GM23338 (cell line): Measurements from ENCODE around the gene XPO6. TPM values are rescaled to one million over a fixed set of nuclear protein-coding genes. Genes with fewer than 3 reads are reported as not detected.
A peak's percentile ranks its signal among the peaks of the same experiment; 100 is the strongest.

Experiments used
- ATAC-seq: fragments of 200-7000 bp; cut with Tn5 transposase; 3 replicates; pipeline ENCODE4 v1.9.1; 2020
- DNase-seq: peaks from one replicate; pipeline ENCODE4 v3.0.0-alpha.2; 2015; ENCODE audit warnings: low spot score
- H2AFZ ChIP-seq: fragments of 200-600 bp; sonication (generic); 2 replicates; pipeline ENCODE4 v1.8.0; 2016; ENCODE audit warnings: antibody characterized with exemption, mild to moderate bottlenecking, moderate library complexity
- H3F3A ChIP-seq: fragments of 200-600 bp; sonication (generic); replicated peaks from 2 replicates; pipeline ENCODE4 v1.8.0; 2017; ENCODE audit warnings: antibody characterized with exemption, mixed run types, low read depth
- H3K27ac ChIP-seq: fragments of 200-600 bp; sonication (generic); 2 replicates; pipeline ENCODE4 v1.6.1; 2016; ENCODE audit warnings: low read depth
- H3K27me3 ChIP-seq: fragments of 200-600 bp; sonication (generic); 2 replicates; pipeline ENCODE4 v1.8.0; 2016; ENCODE audit warnings: mild to moderate bottlenecking, mixed run types, moderate library complexity; ENCODE audit not compliant: insufficient read depth
- H3K36me3 ChIP-seq: fragments of 200-600 bp; sonication (generic); 2 replicates; pipeline ENCODE4 v1.8.0; 2016; ENCODE audit warnings: mild to moderate bottlenecking; ENCODE audit not compliant: insufficient read depth
- H3K4me1 ChIP-seq: fragments of 200-600 bp; sonication (generic); 2 replicates; pipeline ENCODE4 v1.8.0; 2016; ENCODE audit warnings: mild to moderate bottlenecking, moderate library complexity; ENCODE audit not compliant: insufficient read depth
- H3K4me2 ChIP-seq: fragments of 200-600 bp; sonication (generic); 2 replicates; pipeline ENCODE4 v1.7.1; 2017; ENCODE audit warnings: mixed run types
- H3K4me3 ChIP-seq: fragments of 200-600 bp; sonication (generic); 2 replicates; pipeline ENCODE4 v1.6.1; 2016; ENCODE audit warnings: mixed run types
- H3K79me2 ChIP-seq: fragments of 200-600 bp; sonication (generic); replicated peaks from 2 replicates; pipeline ENCODE4 v1.8.0; 2017; ENCODE audit warnings: mild to moderate bottlenecking; ENCODE audit not compliant: insufficient read depth
- H3K9me2 ChIP-seq: fragments of 200-600 bp; sonication (generic); 2 replicates; pipeline ENCODE4 v1.8.0; 2017; ENCODE audit not compliant: insufficient read depth
- H4K20me1 ChIP-seq: fragments of 200-600 bp; sonication (generic); replicated peaks from 2 replicates; pipeline ENCODE4 v1.8.0; 2017; ENCODE audit warnings: mild to moderate bottlenecking; ENCODE audit not compliant: insufficient read depth
- H3K27ac Mint-ChIP-seq: 2 replicates; pipeline ENCODE4 v1.8.0; 2020; ENCODE audit warnings: inconsistent platforms, mild to moderate bottlenecking, moderate library complexity, mixed read lengths
- H3K27me3 Mint-ChIP-seq: 3 replicates; pipeline ENCODE4 v1.8.0; 2022; ENCODE audit warnings: low read depth, mild to moderate bottlenecking, moderate library complexity, mixed read lengths, inconsistent platforms; ENCODE audit not compliant: insufficient read depth, poor library complexity
- H3K36me3 Mint-ChIP-seq: 3 replicates; pipeline ENCODE4 v1.8.0; 2021; ENCODE audit warnings: low read depth, mild to moderate bottlenecking, inconsistent platforms, moderate library complexity, mixed read lengths
- H3K4me1 Mint-ChIP-seq: 3 replicates; pipeline ENCODE4 v1.8.0; 2020; ENCODE audit warnings: mild to moderate bottlenecking, inconsistent platforms, mixed read lengths
- H3K4me3 Mint-ChIP-seq: 3 replicates; pipeline ENCODE4 v1.8.0; 2021; ENCODE audit warnings: moderate library complexity, mild to moderate bottlenecking, inconsistent platforms, mixed read lengths
- H3K9me3 Mint-ChIP-seq: 3 replicates; pipeline ENCODE4 v1.8.0; 2020; ENCODE audit warnings: moderate library complexity, mild to moderate bottlenecking, inconsistent platforms, mixed read lengths
- CREB1 ChIP-seq: fragments of 250-450 bp; sonication (Bioruptor Pico); IDR thresholded peaks from 2 replicates; pipeline ENCODE4 v1.5.0; 2020; ENCODE audit warnings: low read depth, mild to moderate bottlenecking, moderate library complexity
- CTCF ChIP-seq, 2 experiments: fragments of 200-600 bp in 1 of 2; sonication (generic) in 1 of 2; conservative IDR thresholded peaks; 2 replicates each; pipeline versions ENCODE4 v1.5.1 to v1.6.1; 2016 to 2017; ENCODE audit warnings: antibody characterized with exemption in 2 of 2, low read depth in 2 of 2, mild to moderate bottlenecking in 2 of 2, moderate library complexity in 1 of 2
- ETS1 ChIP-seq: IDR thresholded peaks from 2 replicates; pipeline ENCODE4 v1.6.1; 2016; ENCODE audit warnings: antibody characterized with exemption
- EZH2 ChIP-seq: fragments of 200-600 bp; sonication (generic); IDR thresholded peaks from one replicate; pipeline ENCODE4 v1.8.0; 2017; ENCODE audit warnings: antibody characterized with exemption, mild to moderate bottlenecking, low read depth; ENCODE audit not compliant: unreplicated experiment
- EZH2phosphoT487 ChIP-seq: fragments of 200-600 bp; sonication (generic); IDR thresholded peaks from one replicate; pipeline ENCODE4 v1.8.1; 2018; ENCODE audit warnings: antibody characterized with exemption; ENCODE audit not compliant: unreplicated experiment
- JUNB ChIP-seq: IDR thresholded peaks from one replicate; pipeline ENCODE4 v1.6.1; 2016; ENCODE audit warnings: antibody characterized with exemption; ENCODE audit not compliant: unreplicated experiment
- NANOG ChIP-seq: IDR thresholded peaks from 2 replicates; pipeline ENCODE4 v1.6.1; 2016; ENCODE audit warnings: antibody characterized with exemption, borderline replicate concordance
- POLR2AphosphoS5 ChIP-seq: IDR thresholded peaks from 2 replicates; pipeline ENCODE4 v1.6.1; 2016; ENCODE audit warnings: antibody characterized with exemption, low read depth
- REST ChIP-seq: IDR thresholded peaks from one replicate; pipeline ENCODE4 v1.6.1; 2018; ENCODE audit warnings: antibody characterized with exemption; ENCODE audit not compliant: unreplicated experiment
- STAT1 ChIP-seq: IDR thresholded peaks from one replicate; pipeline ENCODE4 v1.6.1; 2016; ENCODE audit warnings: antibody characterized with exemption; ENCODE audit not compliant: unreplicated experiment
- ZNF114 ChIP-seq: fragments of 250-450 bp; sonication (Bioruptor Pico); IDR thresholded peaks from 2 replicates; pipeline ENCODE4 v1.5.0; 2020; ENCODE audit warnings: mild to moderate bottlenecking, moderate library complexity
- ZNF331 ChIP-seq: fragments of 250-450 bp; sonication (Bioruptor Pico); IDR thresholded peaks from 2 replicates; pipeline ENCODE4 v1.5.0; 2020; ENCODE audit warnings: low read depth, mild to moderate bottlenecking, moderate library complexity
- ZNF462 ChIP-seq: fragments of 250-450 bp; sonication (Bioruptor Pico); IDR thresholded peaks from 2 replicates; pipeline ENCODE4 v1.5.0; 2020; ENCODE audit warnings: mild to moderate bottlenecking, moderate library complexity
- polyA plus RNA-seq: library from polyadenylated mRNA; unstranded; fragments of >200 nt; fragmentation: Nextera tagmentation; extraction: Ambion mirVana; gene quantifications from 2 replicates; pipeline ENCODE4 v1.2.1, GENCODE V29; 2016
- total RNA-seq: library from RNA; depleted of rRNA; stranded (reverse); fragments of >200 nt; shearing (Covaris generic); gene quantifications from 2 replicates; pipeline ENCODE4 v1.2.3, GENCODE V29; 2014

XPO6 gene
- total and polyA plus RNA-seq, 2 experiments from 2014 or later = 83.9 to 178 TPM

GRCh38 chr16:28196387-28196987 lies 15.3 kb downstream of the XPO6 start:
- no peaks in the 10 kb centered on the region for H3K9me2 ChIP-seq
- H4K20me1 ChIP-seq = peaks cover 75% of the 10 kb centered on the region
- H3K4me1 ChIP-seq = peaks cover 26% of the 10 kb centered on the region
- no peak for ATAC-seq
- peak overlapping the region; percentile 56 for H3K27ac ChIP-seq
- TF ChIP-seq EZH2phosphoT487 = no peak
- TF ChIP-seq CREB1 (CRISPR knock-in tag) = no peak
- no peak for TF ChIP-seq REST
- TF ChIP-seq EZH2 = no peak
- TF ChIP-seq STAT1 = no peak
- TF ChIP-seq ZNF331 (CRISPR knock-in tag) = no peak
- no peak for TF ChIP-seq ZNF462
- no peak for TF ChIP-seq JUNB
- TF ChIP-seq ZNF114 (CRISPR knock-in tag) = no peak
- no peak for TF ChIP-seq CTCF (conservative IDR thresholded peaks at IDR 0.05; ENCODE audit: low read depth in 2 of 2)
- no peak for TF ChIP-seq POLR2AphosphoS5
- no peak for TF ChIP-seq ETS1
- no peak for TF ChIP-seq NANOG
- H3K36me3 Mint-ChIP-seq = peaks cover 26% of the 10 kb centered on the region
- no peak overlapping the region for H3K4me3 Mint-ChIP-seq
- H3K4me2 ChIP-seq = no peak overlapping the region
- no peaks in the 10 kb centered on the region; the same call in 1 of the 2 replicates for H3K36me3 ChIP-seq
- peaks cover 100% of the 10 kb centered on the region for H3K79me2 ChIP-seq
- H2AFZ ChIP-seq = no peak overlapping the region
- no peaks in the 10 kb centered on the region for H3F3A ChIP-seq
- H3K27me3 ChIP-seq = no peaks in the 10 kb centered on the region
- peaks cover 36% of the 10 kb centered on the region for H3K4me1 Mint-ChIP-seq
- H3K27ac Mint-ChIP-seq = no peak overlapping the region
- no peak overlapping the region for H3K4me3 ChIP-seq
- no peak for DNase-seq
- peaks cover 4% of the 10 kb centered on the region for H3K27me3 Mint-ChIP-seq
- no peaks in the 10 kb centered on the region for H3K9me3 Mint-ChIP-seq
